Peyer's patch (tissue), 4 donors: ENCODE results near the gene RSBN1L. TPM values are rescaled to one million over a fixed set of nuclear protein-coding genes. Genes with fewer than 3 reads are reported as not detected.

Experiments
- DNase-seq, 3 donors: peaks; one replicate each; pipeline ENCODE4 v3.0.0-alpha.2; 2017 to 2019
- H3K27ac ChIP-seq, 4 donors: fragments of 200-600 bp; sonication (generic); one replicate each; pipeline ENCODE4 v1.5.1; 2016 to 2019
- H3K27me3 ChIP-seq, 2 donors: fragments of 200-600 bp; sonication (generic); one replicate each; pipeline ENCODE4 v1.5.1; 2019
- H3K36me3 ChIP-seq, 3 donors: fragments of 200-600 bp; sonication (generic); one replicate each; pipeline ENCODE4 v1.5.1; 2016 to 2019
- H3K4me1 ChIP-seq, 4 donors: fragments of 200-600 bp; sonication (generic); one replicate each; pipeline ENCODE4 v1.5.1; 2016 to 2019
- H3K4me3 ChIP-seq, 4 donors: fragments of 200-600 bp; sonication (generic); 1 replicate in 3 of 4; 2 replicates in 1 of 4; pipeline ENCODE4 v1.5.1; 2016 to 2019; ENCODE audit warnings: mild to moderate bottlenecking in 1 of 4
- H3K9me3 ChIP-seq, 4 donors: fragments of 200-600 bp; sonication (generic); one replicate each; pipeline ENCODE4 v1.5.1; 2016 to 2019; ENCODE audit warnings: mild to moderate bottlenecking in 1 of 4
- POLR2A ChIP-seq, 2 donors: fragments of 450-650 bp; IDR thresholded peaks; one replicate each; pipeline ENCODE4 v1.5.1; 2017; ENCODE audit warnings: antibody characterized with exemption in 2 of 2, mild to moderate bottlenecking in 2 of 2, moderate library complexity in 2 of 2
- total RNA-seq, 4 donors: library from RNA; depleted of rRNA; stranded (reverse); fragments of >200 nt; gene quantifications; one replicate each; pipeline ENCODE4 v1.1.0, GENCODE V29; 2016
- TF ChIP-seq, protein P1 (sequence below), 6 experiments: fragments of 450-650 bp in 4 of 6; fragments of 200-600 bp in 2 of 6; sonication (generic) in 1 of 6; IDR thresholded peaks; one replicate each; pipeline ENCODE4 v1.5.1; 2017 to 2019; ENCODE audit warnings: antibody characterized with exemption in 6 of 6, mild to moderate bottlenecking in 3 of 6, moderate library complexity in 1 of 6

Gene RSBN1L
- total RNA-seq, 4 donors from 2014 or later, result 18.9 to 57.8 (median 23.6) TPM

DNA sequence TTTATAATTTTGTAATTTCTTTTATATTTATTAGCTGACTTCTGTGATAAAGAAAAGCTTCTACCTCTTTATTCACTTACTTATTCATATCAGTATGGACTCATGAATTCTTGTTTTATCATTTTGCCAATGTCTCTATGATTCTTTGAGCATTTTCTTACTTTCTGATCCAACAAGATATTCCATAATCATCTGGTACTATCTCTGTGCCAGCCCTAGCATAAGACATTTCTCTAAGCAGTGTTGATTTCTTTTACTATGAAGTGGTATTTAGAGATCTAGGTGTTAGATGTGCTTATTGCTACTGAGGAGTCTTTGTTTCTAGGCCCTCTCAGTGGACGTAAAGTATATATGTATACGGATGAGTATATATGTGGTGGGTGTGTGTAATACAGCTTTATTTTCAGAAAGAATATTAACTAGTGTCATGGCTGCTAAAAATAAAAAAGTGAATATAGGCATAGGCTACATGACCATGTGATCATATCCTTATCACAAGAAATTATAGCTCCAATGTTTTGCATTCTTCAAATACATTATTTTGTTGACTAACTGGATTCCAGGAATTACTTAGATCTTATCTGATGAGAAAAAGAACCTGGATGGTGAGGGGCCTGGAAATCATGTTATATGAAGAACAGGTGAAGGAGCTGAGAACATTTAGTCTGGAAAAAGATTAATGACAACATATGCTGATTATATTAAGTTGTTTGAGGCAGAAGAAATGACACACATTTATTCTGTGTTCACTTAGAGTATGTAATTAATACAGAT, 115.4 kb downstream of the RSBN1L start:
- H3K27ac ChIP-seq, result no peak overlapping the region
- no peaks in the 10 kb centered on the region for H3K36me3 ChIP-seq
- H3K4me1 ChIP-seq, result no peaks in the 10 kb centered on the region
- no peak for DNase-seq
- H3K4me3 ChIP-seq, result no peak overlapping the region
- H3K9me3 ChIP-seq, result peaks cover 0 to 10% (median 0%) of the 10 kb centered on the region in 4 donors
- TF ChIP-seq, protein P1, sequence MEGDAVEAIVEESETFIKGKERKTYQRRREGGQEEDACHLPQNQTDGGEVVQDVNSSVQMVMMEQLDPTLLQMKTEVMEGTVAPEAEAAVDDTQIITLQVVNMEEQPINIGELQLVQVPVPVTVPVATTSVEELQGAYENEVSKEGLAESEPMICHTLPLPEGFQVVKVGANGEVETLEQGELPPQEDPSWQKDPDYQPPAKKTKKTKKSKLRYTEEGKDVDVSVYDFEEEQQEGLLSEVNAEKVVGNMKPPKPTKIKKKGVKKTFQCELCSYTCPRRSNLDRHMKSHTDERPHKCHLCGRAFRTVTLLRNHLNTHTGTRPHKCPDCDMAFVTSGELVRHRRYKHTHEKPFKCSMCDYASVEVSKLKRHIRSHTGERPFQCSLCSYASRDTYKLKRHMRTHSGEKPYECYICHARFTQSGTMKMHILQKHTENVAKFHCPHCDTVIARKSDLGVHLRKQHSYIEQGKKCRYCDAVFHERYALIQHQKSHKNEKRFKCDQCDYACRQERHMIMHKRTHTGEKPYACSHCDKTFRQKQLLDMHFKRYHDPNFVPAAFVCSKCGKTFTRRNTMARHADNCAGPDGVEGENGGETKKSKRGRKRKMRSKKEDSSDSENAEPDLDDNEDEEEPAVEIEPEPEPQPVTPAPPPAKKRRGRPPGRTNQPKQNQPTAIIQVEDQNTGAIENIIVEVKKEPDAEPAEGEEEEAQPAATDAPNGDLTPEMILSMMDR (IDR thresholded peaks at IDR 0.05), result no peak
- TF ChIP-seq POLR2A (IDR thresholded peaks at IDR 0.05), result no peak
- no peaks in the 10 kb centered on the region for H3K27me3 ChIP-seq

DNA sequence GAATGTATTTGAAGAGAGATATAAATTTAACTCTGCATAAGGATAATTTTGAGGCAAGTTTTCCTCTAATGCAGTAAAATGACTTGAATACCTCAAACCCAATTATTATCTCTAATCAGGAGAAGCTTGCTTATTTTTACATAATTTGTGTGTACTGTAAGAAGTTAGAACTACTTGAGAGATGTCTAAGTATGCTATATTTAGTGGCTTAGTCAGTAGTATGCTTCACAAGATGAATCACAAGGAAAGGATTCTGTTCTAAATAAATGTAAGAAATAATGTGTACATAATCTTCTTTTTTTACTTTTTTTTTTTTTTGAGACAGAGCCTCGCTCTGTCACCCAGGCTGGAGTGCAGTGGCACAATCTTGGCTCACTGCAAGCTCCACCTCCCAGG, 116.0 kb downstream of the RSBN1L start:
- H3K27ac ChIP-seq, result no peak overlapping the region
- TF ChIP-seq, protein P1 (IDR thresholded peaks at IDR 0.05), result no peak
- no peak for TF ChIP-seq POLR2A (IDR thresholded peaks at IDR 0.05)
- no peak overlapping the region for H3K4me3 ChIP-seq
- no peak for DNase-seq
- H3K27me3 ChIP-seq, result no peaks in the 10 kb centered on the region
- H3K36me3 ChIP-seq, result peaks cover 0 to 3% (median 0%) of the 10 kb centered on the region in 3 donors
- H3K4me1 ChIP-seq, result no peaks in the 10 kb centered on the region
- H3K9me3 ChIP-seq, result peaks cover 0 to 5% (median 0%) of the 10 kb centered on the region in 4 donors

DNA sequence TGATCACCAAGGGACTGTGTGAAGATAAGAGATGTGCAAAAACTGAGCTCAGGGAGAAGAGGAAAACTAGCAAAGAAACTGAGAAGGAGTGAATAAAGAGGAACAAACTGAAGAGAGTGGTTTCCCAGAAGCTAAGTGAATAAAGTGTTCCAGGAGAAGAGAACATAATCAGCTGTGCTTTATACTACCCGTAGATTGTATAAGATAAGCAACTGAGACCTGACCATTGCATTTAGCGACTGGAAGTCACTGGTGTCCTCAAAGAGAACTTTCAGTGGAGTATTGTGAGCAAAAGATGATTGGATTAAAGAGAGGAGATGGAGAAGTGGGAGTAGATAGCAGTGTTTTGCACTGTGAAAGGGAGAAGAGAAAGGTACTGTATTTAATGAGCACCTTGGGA, 116.9 kb downstream of the RSBN1L start:
- Histone ChIP-seq H3K27ac (no peak overlapping the region), H3K9me3 (peaks cover 0 to 7% (median 0%) of the 10 kb centered on the region in 4 donors), H3K4me3 (no peak overlapping the region), H3K4me1 (no peaks in the 10 kb centered on the region), H3K27me3 (no peaks in the 10 kb centered on the region), H3K36me3 (peaks cover 0 to 5% (median 0%) of the 10 kb centered on the region in 3 donors)
- DNase-seq, result no peak
- TF ChIP-seq POLR2A (IDR thresholded peaks at IDR 0.05), result no peak
- TF ChIP-seq, protein P1 (IDR thresholded peaks at IDR 0.05), result no peak

DNA sequence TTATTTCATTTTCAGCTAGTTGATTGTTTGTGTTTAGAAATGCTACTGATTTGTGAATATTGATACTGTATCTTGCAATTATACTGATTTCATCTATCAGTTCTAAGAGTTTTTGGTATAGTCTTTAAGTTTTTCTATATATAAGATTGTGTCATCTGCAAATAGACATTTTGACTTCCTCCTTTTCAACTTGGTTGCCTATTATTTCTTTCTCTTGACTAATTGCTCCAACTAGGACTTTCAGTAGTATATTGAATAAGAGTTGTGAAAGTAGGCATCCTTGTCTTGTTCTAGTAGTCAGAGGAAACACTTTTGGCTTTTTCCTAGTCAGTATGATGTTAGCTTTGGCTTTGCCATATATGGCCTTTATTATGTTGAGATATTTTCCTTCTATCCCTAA, 122.8 kb downstream of the RSBN1L start:
- DNase-seq, result no peak
- TF ChIP-seq POLR2A (IDR thresholded peaks at IDR 0.05), result no peak
- TF ChIP-seq, protein P1 (IDR thresholded peaks at IDR 0.05), result no peak
- H3K36me3 ChIP-seq, result peaks cover 0 to 5% (median 0%) of the 10 kb centered on the region in 3 donors
- H3K4me1 ChIP-seq, result no peaks in the 10 kb centered on the region
- H3K27me3 ChIP-seq, result no peaks in the 10 kb centered on the region
- no peak overlapping the region for H3K27ac ChIP-seq
- peaks cover 0 to 28% (median 9%) of the 10 kb centered on the region in 4 donors for H3K9me3 ChIP-seq
- no peak overlapping the region for H3K4me3 ChIP-seq

DNA sequence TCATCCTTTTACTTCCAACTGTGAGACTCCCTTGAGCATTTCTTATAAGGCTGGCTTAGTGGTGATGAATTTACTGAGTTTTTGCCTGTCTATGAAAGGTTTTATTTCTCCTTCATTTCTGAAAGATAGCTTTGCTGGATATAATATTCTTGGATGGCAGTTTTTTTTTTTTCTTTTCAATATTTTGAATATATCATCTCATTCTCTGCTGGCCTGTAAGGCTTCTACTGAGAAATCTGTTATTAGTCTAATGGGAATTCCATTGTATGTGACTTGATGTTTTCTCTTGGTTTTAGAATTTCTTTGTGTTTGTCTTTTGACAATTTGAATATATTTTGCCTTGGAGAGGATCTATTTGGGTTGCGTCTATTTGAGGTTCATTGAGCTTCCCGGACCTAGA, 124.7 kb downstream of the RSBN1L start:
- Histone ChIP-seq H3K36me3 (peaks cover 0 to 5% (median 0%) of the 10 kb centered on the region in 3 donors), H3K27me3 (no peaks in the 10 kb centered on the region), H3K4me1 (no peaks in the 10 kb centered on the region), H3K9me3 (peaks cover 0 to 28% (median 9%) of the 10 kb centered on the region in 4 donors), H3K4me3 (no peak overlapping the region), H3K27ac (no peak overlapping the region)
- TF ChIP-seq, protein P1 (IDR thresholded peaks at IDR 0.05), result no peak
- TF ChIP-seq POLR2A (IDR thresholded peaks at IDR 0.05), result no peak
- no peak for DNase-seq
